Duodenal mucosa (tissue), 2 donors: ENCODE data around the gene SIN3B.
"Not testable (repeated sequence)": the region's sequence is repeated elsewhere in the genome, so short reads cannot be mapped to it uniquely, and the experiment has no call there.

Experiments
- H3K27ac ChIP-seq: one replicate; pipeline ENCODE4 v1.7.0; 2013; ENCODE audit warnings: low read depth, low read length
- H3K27me3 ChIP-seq, 2 donors: one replicate each; pipeline ENCODE4 v1.7.0; 2013; ENCODE audit warnings: low read length in 2 of 2, control low read depth in 1 of 2; ENCODE audit not compliant: insufficient read depth in 2 of 2, control insufficient read depth in 1 of 2
- H3K36me3 ChIP-seq, 2 donors: one replicate each; pipeline ENCODE4 v1.7.0; 2013; ENCODE audit warnings: low read length in 2 of 2, control low read depth in 1 of 2; ENCODE audit not compliant: insufficient read depth in 2 of 2, control insufficient read depth in 1 of 2
- H3K4me1 ChIP-seq, 2 donors: one replicate each; pipeline ENCODE4 v1.7.0; 2013; ENCODE audit warnings: low read length in 2 of 2, control low read depth in 1 of 2; ENCODE audit not compliant: insufficient read depth in 2 of 2, control insufficient read depth in 1 of 2
- H3K4me3 ChIP-seq, 2 donors: one replicate each; pipeline ENCODE4 v1.7.0; 2013; ENCODE audit warnings: low read length in 2 of 2, low read depth in 1 of 2
- H3K9ac ChIP-seq, 2 donors: one replicate each; pipeline ENCODE4 v1.7.0; 2013; ENCODE audit warnings: low read length in 2 of 2, low read depth in 1 of 2
- H3K9me3 ChIP-seq, 2 donors: one replicate each; pipeline ENCODE4 v1.7.0; 2013; ENCODE audit warnings: low read length in 2 of 2, control low read depth in 1 of 2; ENCODE audit not compliant: control insufficient read depth in 1 of 2

Gene SIN3B

GRCh38 chr19:16874978-16875299 lies 45.7 kb downstream of the SIN3B start:
- not testable (repeated sequence) for H3K27me3 ChIP-seq, H3K4me3 ChIP-seq, H3K9me3 ChIP-seq, H3K4me1 ChIP-seq, H3K9ac ChIP-seq, H3K27ac ChIP-seq
- H3K36me3 ChIP-seq: peaks cover 12 to 62% of the 10 kb centered on the region in 2 donors

DNA sequence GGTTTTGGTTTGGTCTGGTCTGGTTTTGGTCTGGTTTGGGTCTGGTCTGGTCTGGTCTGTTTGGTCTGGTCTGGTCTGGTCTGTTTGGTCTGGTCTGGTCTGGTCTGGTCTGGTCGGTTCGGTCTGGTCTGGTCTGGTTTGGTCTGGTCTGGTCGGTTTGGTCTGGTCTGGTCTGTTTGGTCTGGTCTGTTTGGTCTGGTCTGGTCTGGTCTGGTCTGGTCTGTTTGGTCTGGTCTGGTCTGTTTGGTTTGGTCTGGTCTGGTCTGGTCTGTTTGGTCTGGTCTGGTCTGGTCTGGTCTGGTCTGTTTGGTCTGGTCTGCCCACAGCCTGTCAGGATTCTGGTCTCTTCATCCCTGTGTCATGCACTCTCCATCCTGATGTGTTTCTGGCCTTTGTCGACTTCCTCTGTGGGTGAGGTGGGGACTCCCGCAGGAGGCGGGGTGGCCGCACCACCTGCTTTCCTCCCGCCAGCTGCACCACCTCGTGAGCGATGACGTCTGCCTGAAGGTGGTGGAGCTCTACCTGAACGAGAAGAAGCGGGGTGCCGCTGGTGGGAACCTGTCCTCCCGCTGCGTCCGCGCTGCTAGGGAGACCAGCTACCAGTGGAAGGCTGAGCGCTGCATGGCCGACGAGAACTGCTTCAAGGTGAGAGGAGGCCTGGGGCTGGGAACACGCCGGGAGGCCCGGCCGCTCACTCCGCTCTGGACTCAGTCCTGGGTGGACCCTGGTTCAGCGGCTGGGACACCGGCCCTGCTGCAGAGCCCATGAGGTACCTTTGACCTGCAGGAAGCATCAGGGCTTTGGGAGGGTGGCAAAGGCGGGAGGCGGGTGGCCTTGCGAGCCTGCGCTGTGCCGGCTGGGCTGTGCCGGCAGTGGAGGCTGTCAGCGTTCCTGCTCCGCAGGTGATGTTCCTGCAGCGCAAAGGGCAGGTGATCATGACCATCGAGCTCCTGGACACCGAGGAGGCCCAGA lies 46.7 kb downstream of the SIN3B start:
- H3K36me3 ChIP-seq: peaks cover 12 to 58% of the 10 kb centered on the region in 2 donors
- H3K27me3 ChIP-seq: no peaks in the 10 kb centered on the region
- no peak overlapping the region for H3K27ac ChIP-seq

GRCh38 chr19:16876904-16877361 lies 47.7 kb downstream of the SIN3B start:
- no peak overlapping the region for H3K27ac ChIP-seq
- peaks cover 8 to 47% of the 10 kb centered on the region in 2 donors for H3K36me3 ChIP-seq
- H3K27me3 ChIP-seq: no peaks in the 10 kb centered on the region
- H3K4me1 ChIP-seq: peaks cover 0 to 6% of the 10 kb centered on the region in 2 donors
- H3K9ac ChIP-seq: no peak overlapping the region
- H3K9me3 ChIP-seq: peaks cover 9 to 13% of the 10 kb centered on the region in 2 donors
- no peak overlapping the region for H3K4me3 ChIP-seq

More for the DNA sequence above, 46.7 kb downstream of the SIN3B start:
- Histone ChIP-seq H3K9me3 (peaks cover 0 to 3% of the 10 kb centered on the region in 2 donors), H3K4me1 (peaks cover 0 to 6% of the 10 kb centered on the region in 2 donors), H3K9ac (no peak overlapping the region), H3K4me3 (no peak overlapping the region)

- H3K9me3 ChIP-seq: peaks cover 16 to 20% of the 10 kb centered on the region in 2 donors
- H3K36me3 ChIP-seq: peaks cover 6 to 45% of the 10 kb centered on the region in 2 donors
- H3K4me3 ChIP-seq: no peak overlapping the region
- no peaks in the 10 kb centered on the region for H3K27me3 ChIP-seq
- H3K4me1 ChIP-seq: peaks cover 0 to 6% of the 10 kb centered on the region in 2 donors
- H3K27ac ChIP-seq: no peak overlapping the region
- no peak overlapping the region for H3K9ac ChIP-seq
Observed at GRCh38 chr19:16877581-16877980, 48.4 kb downstream of the SIN3B start.

DNA sequence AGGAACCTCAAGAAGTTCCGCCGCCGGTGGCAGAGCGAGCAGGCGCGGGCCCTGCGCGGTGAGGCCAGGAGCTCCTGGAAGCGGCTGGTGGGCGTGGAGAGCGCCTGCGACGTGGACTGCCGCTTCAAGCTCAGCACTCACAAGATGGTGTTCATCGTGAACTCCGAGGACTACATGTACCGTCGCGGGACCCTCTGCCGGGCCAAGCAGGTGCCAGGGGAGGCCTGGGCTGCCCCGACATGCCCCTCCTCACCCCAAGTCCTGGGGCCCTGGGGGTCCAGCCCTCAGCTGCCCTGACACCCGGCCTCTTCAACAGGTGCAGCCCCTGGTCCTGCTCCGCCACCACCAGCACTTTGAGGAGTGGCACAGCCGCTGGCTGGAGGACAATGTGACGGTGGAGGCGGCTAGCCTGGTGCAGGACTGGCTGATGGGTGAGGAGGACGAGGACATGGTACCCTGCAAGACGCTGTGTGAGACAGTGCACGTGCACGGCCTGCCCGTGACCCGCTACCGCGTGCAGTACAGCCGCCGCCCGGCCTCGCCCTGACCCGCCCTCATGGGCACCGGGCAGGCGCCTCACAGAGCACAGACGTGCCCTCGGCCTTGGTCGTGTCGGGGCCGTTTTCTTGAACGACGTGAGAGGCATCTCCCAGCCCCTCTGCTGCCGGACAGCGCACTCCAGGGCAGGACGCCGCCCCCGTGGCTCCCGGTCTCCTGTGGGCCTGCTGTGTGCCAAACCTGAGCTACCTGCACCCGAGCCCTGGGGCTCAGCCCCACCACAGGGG lies 49.2 kb downstream of the SIN3B start:
- Histone ChIP-seq H3K27me3 (no peaks in the 10 kb centered on the region), H3K9ac (no peak overlapping the region), H3K4me3 (no peak overlapping the region), H3K27ac (no peak overlapping the region), H3K4me1 (peaks cover 0 to 6% of the 10 kb centered on the region in 2 donors), H3K9me3 (peaks cover 17 to 21% of the 10 kb centered on the region in 2 donors), H3K36me3 (peaks cover 6 to 39% of the 10 kb centered on the region in 2 donors)

GRCh38 chr19:16880884-16881554 lies 51.8 kb downstream of the SIN3B start:
- Histone ChIP-seq H3K9ac (no peak overlapping the region), H3K27me3 (no peaks in the 10 kb centered on the region), H3K9me3 (peaks cover 17 to 21% of the 10 kb centered on the region in 2 donors), H3K4me1 (peaks cover 0 to 6% of the 10 kb centered on the region in 2 donors), H3K27ac (no peak overlapping the region), H3K4me3 (no peak overlapping the region), H3K36me3 (peaks cover 6 to 32% of the 10 kb centered on the region in 2 donors)

GRCh38 chr19:16882146-16882545 lies 52.9 kb downstream of the SIN3B start:
- H3K4me3 ChIP-seq: no peak overlapping the region
- no peak overlapping the region for H3K9ac ChIP-seq
- peaks cover 6 to 22% of the 10 kb centered on the region in 2 donors for H3K36me3 ChIP-seq
- no peak overlapping the region for H3K27ac ChIP-seq
- no peaks in the 10 kb centered on the region for H3K4me1 ChIP-seq
- no peaks in the 10 kb centered on the region for H3K27me3 ChIP-seq
- H3K9me3 ChIP-seq: peaks cover 17 to 21% of the 10 kb centered on the region in 2 donors

- H3K27me3 ChIP-seq: no peaks in the 10 kb centered on the region
- H3K9me3 ChIP-seq: peaks cover 17 to 21% of the 10 kb centered on the region in 2 donors
- H3K4me3 ChIP-seq: no peak overlapping the region
- H3K4me1 ChIP-seq: peaks cover 0 to 5% of the 10 kb centered on the region in 2 donors
- H3K27ac ChIP-seq: no peak overlapping the region
- peaks cover 6 to 9% of the 10 kb centered on the region in 2 donors for H3K36me3 ChIP-seq
- no peak overlapping the region for H3K9ac ChIP-seq
Observed at GRCh38 chr19:16883522-16883921, 54.3 kb downstream of the SIN3B start.

DNA sequence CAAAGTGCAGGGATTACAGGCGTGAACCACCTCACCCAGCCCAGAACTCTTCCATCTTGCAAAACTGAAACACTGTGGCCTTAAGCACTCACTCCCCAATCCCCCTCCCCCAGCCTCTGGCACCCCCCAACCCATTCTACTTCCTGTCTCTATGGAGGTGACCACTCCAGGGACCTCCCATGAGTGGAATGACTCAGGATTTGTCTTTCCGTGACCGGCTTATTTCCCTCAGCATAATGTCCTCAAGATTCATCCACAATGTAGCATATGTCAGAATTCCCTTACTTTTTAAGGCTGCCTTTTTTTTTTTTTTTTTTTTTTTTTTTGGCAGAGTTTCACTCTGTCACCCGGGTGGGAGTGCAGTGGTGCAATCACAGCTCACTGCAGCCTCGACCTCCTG lies 56.0 kb downstream of the SIN3B start:
- no peak overlapping the region for H3K9ac ChIP-seq
- no peaks in the 10 kb centered on the region for H3K27me3 ChIP-seq
- H3K4me1 ChIP-seq: peaks cover 0 to 8% of the 10 kb centered on the region in 2 donors
- no peak overlapping the region for H3K27ac ChIP-seq
- no peak overlapping the region for H3K4me3 ChIP-seq
- peaks cover 17 to 21% of the 10 kb centered on the region in 2 donors for H3K9me3 ChIP-seq
- H3K36me3 ChIP-seq: no peaks in the 10 kb centered on the region
